ENCODE results near the gene ABCF1. TPM values are rescaled to one million over a fixed set of nuclear protein-coding genes. Genes with fewer than 3 reads are reported as not detected.

Gene ABCF1
- total and polyA plus RNA-seq, 9 of the 15 experiments (the other 6 are each of a cell fraction or from before 2014, with no cell fraction given) = 41.6 to 193 (median 102) TPM

DNA sequence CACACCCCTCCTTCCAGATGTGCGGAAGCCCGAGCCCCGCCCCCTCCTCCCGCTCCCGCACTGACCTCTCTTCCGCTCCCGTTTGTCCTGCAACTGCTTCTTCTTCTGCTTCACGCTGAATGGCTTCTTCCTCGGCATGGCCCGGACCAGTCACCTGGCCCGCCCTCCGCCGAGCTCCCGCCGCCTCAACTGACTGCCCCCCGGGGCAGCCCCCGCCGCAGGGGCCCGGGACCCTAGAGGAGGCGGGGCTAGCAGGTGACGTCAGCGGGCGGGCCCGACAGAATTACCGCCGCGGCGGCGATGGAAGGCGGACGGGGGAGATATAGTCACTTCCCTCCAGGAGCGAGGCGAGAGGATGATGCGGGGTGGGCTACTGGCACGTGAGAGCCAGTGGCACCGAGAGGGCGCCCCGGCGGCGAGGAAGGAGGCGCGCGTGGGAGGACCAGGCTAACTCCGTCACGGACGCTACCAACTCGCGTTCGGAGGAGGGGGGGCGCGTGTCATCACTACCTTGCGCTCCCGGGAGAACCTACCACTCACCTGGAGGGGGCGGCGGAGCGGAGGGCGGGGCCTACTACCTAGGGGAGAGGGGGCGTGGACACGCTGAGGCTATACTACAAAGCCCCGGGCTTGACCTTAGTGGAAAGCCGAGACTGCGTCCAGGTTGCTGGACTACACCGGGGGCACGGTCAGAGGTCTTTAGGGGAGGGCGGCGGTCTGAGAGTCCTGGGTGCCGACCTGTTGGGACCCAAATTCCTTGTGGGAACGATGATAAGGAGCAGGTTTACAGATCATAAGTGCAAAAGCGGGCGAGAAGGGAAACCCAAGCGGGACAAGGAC, 15.0 kb upstream of the ABCF1 start, which contains the start of gene GNL1 (continued):
- TF ChIP-seq, protein P1, sequence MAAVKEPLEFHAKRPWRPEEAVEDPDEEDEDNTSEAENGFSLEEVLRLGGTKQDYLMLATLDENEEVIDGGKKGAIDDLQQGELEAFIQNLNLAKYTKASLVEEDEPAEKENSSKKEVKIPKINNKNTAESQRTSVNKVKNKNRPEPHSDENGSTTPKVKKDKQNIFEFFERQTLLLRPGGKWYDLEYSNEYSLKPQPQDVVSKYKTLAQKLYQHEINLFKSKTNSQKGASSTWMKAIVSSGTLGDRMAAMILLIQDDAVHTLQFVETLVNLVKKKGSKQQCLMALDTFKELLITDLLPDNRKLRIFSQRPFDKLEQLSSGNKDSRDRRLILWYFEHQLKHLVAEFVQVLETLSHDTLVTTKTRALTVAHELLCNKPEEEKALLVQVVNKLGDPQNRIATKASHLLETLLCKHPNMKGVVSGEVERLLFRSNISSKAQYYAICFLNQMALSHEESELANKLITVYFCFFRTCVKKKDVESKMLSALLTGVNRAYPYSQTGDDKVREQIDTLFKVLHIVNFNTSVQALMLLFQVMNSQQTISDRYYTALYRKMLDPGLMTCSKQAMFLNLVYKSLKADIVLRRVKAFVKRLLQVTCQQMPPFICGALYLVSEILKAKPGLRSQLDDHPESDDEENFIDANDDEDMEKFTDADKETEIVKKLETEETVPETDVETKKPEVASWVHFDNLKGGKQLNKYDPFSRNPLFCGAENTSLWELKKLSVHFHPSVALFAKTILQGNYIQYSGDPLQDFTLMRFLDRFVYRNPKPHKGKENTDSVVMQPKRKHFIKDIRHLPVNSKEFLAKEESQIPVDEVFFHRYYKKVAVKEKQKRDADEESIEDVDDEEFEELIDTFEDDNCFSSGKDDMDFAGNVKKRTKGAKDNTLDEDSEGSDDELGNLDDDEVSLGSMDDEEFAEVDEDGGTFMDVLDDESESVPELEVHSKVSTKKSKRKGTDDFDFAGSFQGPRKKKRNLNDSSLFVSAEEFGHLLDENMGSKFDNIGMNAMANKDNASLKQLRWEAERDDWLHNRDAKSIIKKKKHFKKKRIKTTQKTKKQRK (IDR thresholded peaks at IDR 0.05; ENCODE audit: borderline replicate concordance, low read depth, low read length) = no peak
- TF ChIP-seq SREBF2 (CRISPR knock-in tag; IDR thresholded peaks at IDR 0.05) = 0 out of 2 replicates have a peak, but pooled peaks have one; percentile 20
- no peak for TF ChIP-seq XRCC3 (IDR thresholded peaks at IDR 0.05)
- no peak for TF ChIP-seq ZNF507 (tag; conservative IDR thresholded peaks at IDR 0.05)
- peak; percentile 99 for TF ChIP-seq EGR1 (conservative IDR thresholded peaks at IDR 0.05)
- TF ChIP-seq, protein P2, sequence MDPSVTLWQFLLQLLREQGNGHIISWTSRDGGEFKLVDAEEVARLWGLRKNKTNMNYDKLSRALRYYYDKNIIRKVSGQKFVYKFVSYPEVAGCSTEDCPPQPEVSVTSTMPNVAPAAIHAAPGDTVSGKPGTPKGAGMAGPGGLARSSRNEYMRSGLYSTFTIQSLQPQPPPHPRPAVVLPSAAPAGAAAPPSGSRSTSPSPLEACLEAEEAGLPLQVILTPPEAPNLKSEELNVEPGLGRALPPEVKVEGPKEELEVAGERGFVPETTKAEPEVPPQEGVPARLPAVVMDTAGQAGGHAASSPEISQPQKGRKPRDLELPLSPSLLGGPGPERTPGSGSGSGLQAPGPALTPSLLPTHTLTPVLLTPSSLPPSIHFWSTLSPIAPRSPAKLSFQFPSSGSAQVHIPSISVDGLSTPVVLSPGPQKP (CRISPR knock-in tag; IDR thresholded peaks at IDR 0.05) = no peak
- peak; percentile 67 for TF ChIP-seq LCOR (CRISPR knock-in tag; IDR thresholded peaks at IDR 0.05)
- peak; percentile 45 for TF ChIP-seq SPI1 (IDR thresholded peaks at IDR 0.05; ENCODE audit: borderline replicate concordance, low read depth, low read length)
- TF ChIP-seq TEAD4 (IDR thresholded peaks at IDR 0.05; ENCODE audit: low read length) = no peak; the same call in none of the 2 replicates
- TF ChIP-seq TEAD4 (CRISPR knock-in tag; IDR thresholded peaks at IDR 0.05; ENCODE audit: borderline replicate concordance) = 0 out of 2 replicates have a peak, but pooled peaks have one; percentile 50
- no peak for TF ChIP-seq PHTF2 (CRISPR knock-in tag; IDR thresholded peaks at IDR 0.05)
- TF ChIP-seq OTX1 (CRISPR knock-in tag; IDR thresholded peaks at IDR 0.05) = no peak
- peak; percentile 52 for TF ChIP-seq NCOR1 (IDR thresholded peaks at IDR 0.05)
- TF ChIP-seq ZNF253 (CRISPR knock-in tag; conservative IDR thresholded peaks at IDR 0.05) = no peak
- TF ChIP-seq KLF16 (IDR thresholded peaks at IDR 0.05) = peak; percentile 88
- peak; percentile 94 for TF ChIP-seq CTBP1 (IDR thresholded peaks at IDR 0.05; ENCODE audit: borderline replicate concordance)
- no peak for TF ChIP-seq ZNF77 (CRISPR knock-in tag; IDR thresholded peaks at IDR 0.05)
- peak; percentile 73 for TF ChIP-seq CEBPB (tag; IDR thresholded peaks at IDR 0.05)
- no peak for TF ChIP-seq TGIF2 (CRISPR knock-in tag; IDR thresholded peaks at IDR 0.05)
- no peak for TF ChIP-seq BRD9 (IDR thresholded peaks at IDR 0.05; ENCODE audit: low read depth, partially characterized antibody)
- no peak for TF ChIP-seq SMARCB1 (IDR thresholded peaks at IDR 0.05; ENCODE audit: insufficient read length, low read depth)
- peak; percentile 96 for TF ChIP-seq ZEB2 (IDR thresholded peaks at IDR 0.05)
- TF ChIP-seq, protein P3, sequence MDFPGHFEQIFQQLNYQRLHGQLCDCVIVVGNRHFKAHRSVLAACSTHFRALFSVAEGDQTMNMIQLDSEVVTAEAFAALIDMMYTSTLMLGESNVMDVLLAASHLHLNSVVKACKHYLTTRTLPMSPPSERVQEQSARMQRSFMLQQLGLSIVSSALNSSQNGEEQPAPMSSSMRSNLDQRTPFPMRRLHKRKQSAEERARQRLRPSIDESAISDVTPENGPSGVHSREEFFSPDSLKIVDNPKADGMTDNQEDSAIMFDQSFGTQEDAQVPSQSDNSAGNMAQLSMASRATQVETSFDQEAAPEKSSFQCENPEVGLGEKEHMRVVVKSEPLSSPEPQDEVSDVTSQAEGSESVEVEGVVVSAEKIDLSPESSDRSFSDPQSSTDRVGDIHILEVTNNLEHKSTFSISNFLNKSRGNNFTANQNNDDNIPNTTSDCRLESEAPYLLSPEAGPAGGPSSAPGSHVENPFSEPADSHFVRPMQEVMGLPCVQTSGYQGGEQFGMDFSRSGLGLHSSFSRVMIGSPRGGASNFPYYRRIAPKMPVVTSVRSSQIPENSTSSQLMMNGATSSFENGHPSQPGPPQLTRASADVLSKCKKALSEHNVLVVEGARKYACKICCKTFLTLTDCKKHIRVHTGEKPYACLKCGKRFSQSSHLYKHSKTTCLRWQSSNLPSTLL (IDR thresholded peaks at IDR 0.05) = no peak
- no peak; the same call in 1 of the 2 replicates for TF ChIP-seq NFIC (IDR thresholded peaks at IDR 0.05)

Data from K562 (cell line).